Liver (tissue), 9 donors: Measurements from ENCODE around the gene MSI2. TPM values are rescaled to one million over a fixed set of nuclear protein-coding genes. Genes with fewer than 3 reads are reported as not detected.

ENCODE experiments used
- DNase-seq: peaks from one replicate; pipeline ENCODE4 v3.0.0-alpha.2; 2017; ENCODE audit warnings: low spot score
- H3K27ac ChIP-seq, 2 donors: one replicate each; pipeline ENCODE4 v1.7.0; 2013; ENCODE audit warnings: inconsistent platforms in 2 of 2, low read length in 2 of 2, control low read depth in 1 of 2, low read depth in 1 of 2, mild to moderate bottlenecking in 1 of 2
- H3K27me3 ChIP-seq, 4 donors: one replicate each; pipeline versions ENCODE4 v1.6.1 to v1.7.0; 2013; ENCODE audit warnings: low read length in 3 of 4, inconsistent platforms in 1 of 4, mild to moderate bottlenecking in 1 of 4, moderate library complexity in 1 of 4; ENCODE audit not compliant: control insufficient read depth in 4 of 4, insufficient read depth in 4 of 4
- H3K36me3 ChIP-seq, 4 donors: one replicate each; pipeline versions ENCODE4 v1.6.1 to v1.7.0; 2013; ENCODE audit warnings: low read length in 3 of 4, mild to moderate bottlenecking in 3 of 4, low read depth in 1 of 4, moderate library complexity in 1 of 4; ENCODE audit not compliant: control insufficient read depth in 4 of 4, insufficient read depth in 3 of 4
- H3K4me1 ChIP-seq, 4 donors: one replicate each; pipeline versions ENCODE4 v1.6.1 to v1.7.0; 2013; ENCODE audit warnings: low read length in 3 of 4, mild to moderate bottlenecking in 3 of 4, moderate library complexity in 1 of 4; ENCODE audit not compliant: control insufficient read depth in 4 of 4, insufficient read depth in 4 of 4
- H3K4me3 ChIP-seq, 3 donors: one replicate each; pipeline versions ENCODE4 v1.6.1 to v1.7.0; 2013; ENCODE audit warnings: low read length in 3 of 3, control low read depth in 1 of 3, low read depth in 1 of 3, mild to moderate bottlenecking in 1 of 3
- H3K9ac ChIP-seq, 2 donors: one replicate each; pipeline ENCODE4 v1.7.0; 2013; ENCODE audit warnings: low read length in 2 of 2, mild to moderate bottlenecking in 2 of 2, moderate library complexity in 2 of 2, control low read depth in 1 of 2, low read depth in 1 of 2
- H3K9me3 ChIP-seq, 4 donors: one replicate each; pipeline versions ENCODE4 v1.6.1 to v1.7.0; 2013; ENCODE audit warnings: low read length in 3 of 4; ENCODE audit not compliant: control insufficient read depth in 4 of 4
- ATF3 ChIP-seq: IDR thresholded peaks from 2 replicates; pipeline ENCODE4 v1.6.1; 2016; ENCODE audit warnings: antibody characterized with exemption
- CTCF ChIP-seq: fragments of 150-350 bp; IDR thresholded peaks from 2 replicates; pipeline ENCODE4 v1.5.1; 2017; ENCODE audit warnings: improper control_type of control experiment, low read depth, low read length; ENCODE audit not compliant: missing input control
- EGR1 ChIP-seq, 2 donors: IDR thresholded peaks; 2 replicates each; pipeline ENCODE4 v1.6.1; 2016 to 2018; ENCODE audit warnings: antibody characterized with exemption in 2 of 2, low read depth in 2 of 2
- FOXA1 ChIP-seq: IDR thresholded peaks from 2 replicates; pipeline ENCODE4 v1.6.1; 2016; ENCODE audit warnings: antibody characterized with exemption
- FOXA2 ChIP-seq: IDR thresholded peaks from 2 replicates; pipeline ENCODE4 v1.6.1; 2016; ENCODE audit warnings: antibody characterized with exemption
- GABPA ChIP-seq, 2 donors: IDR thresholded peaks in 1 of 2; conservative IDR thresholded peaks in 1 of 2; 2 replicates each; pipeline ENCODE4 v1.6.1; 2016; ENCODE audit warnings: antibody characterized with exemption in 2 of 2, mild to moderate bottlenecking in 1 of 2, moderate library complexity in 1 of 2
- HNF4A ChIP-seq, 2 donors: conservative IDR thresholded peaks; 2 replicates each; pipeline ENCODE4 v1.6.1; 2016; ENCODE audit warnings: antibody characterized with exemption in 2 of 2, mild to moderate bottlenecking in 2 of 2
- HNF4G ChIP-seq: IDR thresholded peaks from 2 replicates; pipeline ENCODE4 v1.6.1; 2016; ENCODE audit warnings: antibody characterized with exemption
- JUND ChIP-seq, 2 donors: IDR thresholded peaks; 2 replicates each; pipeline ENCODE4 v1.6.1; 2016; ENCODE audit warnings: antibody characterized with exemption in 2 of 2
- MAX ChIP-seq: IDR thresholded peaks from 2 replicates; pipeline ENCODE4 v1.6.1; 2016; ENCODE audit warnings: antibody characterized with exemption
- NR2F2 ChIP-seq: IDR thresholded peaks from 2 replicates; pipeline ENCODE4 v1.6.1; 2016; ENCODE audit warnings: antibody characterized with exemption
- RAD21 ChIP-seq, 2 donors: IDR thresholded peaks; 2 replicates each; pipeline ENCODE4 v1.6.1; 2016; ENCODE audit warnings: antibody characterized with exemption in 2 of 2, mild to moderate bottlenecking in 2 of 2
- REST ChIP-seq: IDR thresholded peaks from 2 replicates; pipeline ENCODE4 v1.6.1; 2016; ENCODE audit warnings: antibody characterized with exemption, mild to moderate bottlenecking
- RXRA ChIP-seq, 2 donors: IDR thresholded peaks; 2 replicates each; pipeline ENCODE4 v1.6.1; 2017 to 2018; ENCODE audit warnings: antibody characterized with exemption in 2 of 2, mild to moderate bottlenecking in 1 of 2
- SP1 ChIP-seq: IDR thresholded peaks from 2 replicates; pipeline ENCODE4 v1.6.1; 2018; ENCODE audit warnings: antibody characterized with exemption, mild to moderate bottlenecking
- TAF1 ChIP-seq: conservative IDR thresholded peaks from 2 replicates; pipeline ENCODE4 v1.6.1; 2016; ENCODE audit warnings: antibody characterized with exemption, mild to moderate bottlenecking
- YY1 ChIP-seq: IDR thresholded peaks from 2 replicates; pipeline ENCODE4 v1.6.1; 2016; ENCODE audit warnings: antibody characterized with exemption, mild to moderate bottlenecking
- ZBTB33 ChIP-seq: IDR thresholded peaks from 2 replicates; pipeline ENCODE4 v1.6.1; 2016; ENCODE audit warnings: antibody characterized with exemption
- WGBS: extraction: QIAGEN DNeasy Blood & Tissue Kit; methylation state at CpG from one replicate; pipeline ENCODE4 v1.1.7; 2013; 5-methylcytosine and 5-hydroxymethylcytosine counted together
- polyA plus RNA-seq, 2 donors: library from polyadenylated mRNA; stranded (reverse) in 1 of 2; unstranded in 1 of 2; fragments of 200-250 nt in 1 of 2; fragments of >200 nt in 1 of 2; fragmentation: Nextera tagmentation in 1 of 2; extraction: Ambion mirVana in 1 of 2; gene quantifications; one replicate each; pipeline versions ENCODE4 v1.2.1 to v1.2.3, GENCODE V29; 2013 to 2015
- total RNA-seq, 2 donors: library from RNA; depleted of rRNA; stranded (reverse); fragments of >200 nt; gene quantifications; one replicate each; pipeline ENCODE4 v1.2.3, GENCODE V29; 2014
- donor health status: healthy.
- donor health status: healthy.
- donor health status: healthy.
- donor health status: healthy.
- donor health status: healthy.

Gene MSI2
- total and polyA plus RNA-seq, 4 donors = 5.7 to 15.6 (median 9.2) TPM

- Histone ChIP-seq H3K9me3 (no peaks in the 10 kb centered on the region), H3K36me3 (no peaks in the 10 kb centered on the region), H3K4me1 (peaks cover 4 to 18% (median 11%) of the 10 kb centered on the region in 4 donors), H3K9ac (no peak overlapping the region), H3K27me3 (peaks cover 0 to 7% (median 0%) of the 10 kb centered on the region in 4 donors), H3K27ac (no peak overlapping the region), H3K4me3 (no peak overlapping the region)
- TF ChIP-seq RXRA (IDR thresholded peaks at IDR 0.05) (no peak), ZBTB33 (no peak), FOXA2 (no peak), YY1 (no peak), CTCF (no peak), EGR1 (IDR thresholded peaks at IDR 0.05; ENCODE audit: low read depth in 2 of 2) (no peak), RAD21 (IDR thresholded peaks at IDR 0.05) (no peak), SP1 (no peak), MAX (no peak), FOXA1 (no peak), REST (no peak), GABPA (IDR thresholded peaks at IDR 0.05 in 1 of 2, conservative IDR thresholded peaks at IDR 0.05 in 1 of 2) (no peak), TAF1 (no peak), HNF4A (conservative IDR thresholded peaks at IDR 0.05) (no peak), NR2F2 (no peak), HNF4G (no peak)
- 96% methylated on average over 4 of the region's 4 CpGs for WGBS
- DNase-seq = no peak
These were observed 107.3 kb downstream of the MSI2 start for GRCh38 chr17:57363580-57363979.

- Histone ChIP-seq H3K9ac (no peak overlapping the region), H3K4me3 (no peak overlapping the region), H3K4me1 (peaks cover 4 to 18% (median 11%) of the 10 kb centered on the region in 4 donors), H3K27ac (no peak overlapping the region), H3K9me3 (no peaks in the 10 kb centered on the region), H3K36me3 (no peaks in the 10 kb centered on the region), H3K27me3 (peaks cover 0 to 8% (median 0%) of the 10 kb centered on the region in 4 donors)
- WGBS = 94% methylated on average over 7 of the region's 7 CpGs
- no peak for DNase-seq
- TF ChIP-seq HNF4G = no peak
- TF ChIP-seq TAF1 = no peak
- TF ChIP-seq MAX = no peak
- no peak for TF ChIP-seq NR2F2
- TF ChIP-seq ATF3 = no peak
- no peak for TF ChIP-seq GABPA (IDR thresholded peaks at IDR 0.05 in 1 of 2, conservative IDR thresholded peaks at IDR 0.05 in 1 of 2)
- no peak for TF ChIP-seq HNF4A (conservative IDR thresholded peaks at IDR 0.05)
- TF ChIP-seq JUND (IDR thresholded peaks at IDR 0.05) = no peak
- no peak for TF ChIP-seq REST
- no peak for TF ChIP-seq FOXA1
- no peak for TF ChIP-seq EGR1 (IDR thresholded peaks at IDR 0.05; ENCODE audit: low read depth in 2 of 2)
- no peak for TF ChIP-seq SP1
- no peak for TF ChIP-seq YY1
These were observed 107.8 kb downstream of the MSI2 start for GRCh38 chr17:57363998-57364643.
